ENCODE data around the gene LMNA.

LMNA gene

DNA sequence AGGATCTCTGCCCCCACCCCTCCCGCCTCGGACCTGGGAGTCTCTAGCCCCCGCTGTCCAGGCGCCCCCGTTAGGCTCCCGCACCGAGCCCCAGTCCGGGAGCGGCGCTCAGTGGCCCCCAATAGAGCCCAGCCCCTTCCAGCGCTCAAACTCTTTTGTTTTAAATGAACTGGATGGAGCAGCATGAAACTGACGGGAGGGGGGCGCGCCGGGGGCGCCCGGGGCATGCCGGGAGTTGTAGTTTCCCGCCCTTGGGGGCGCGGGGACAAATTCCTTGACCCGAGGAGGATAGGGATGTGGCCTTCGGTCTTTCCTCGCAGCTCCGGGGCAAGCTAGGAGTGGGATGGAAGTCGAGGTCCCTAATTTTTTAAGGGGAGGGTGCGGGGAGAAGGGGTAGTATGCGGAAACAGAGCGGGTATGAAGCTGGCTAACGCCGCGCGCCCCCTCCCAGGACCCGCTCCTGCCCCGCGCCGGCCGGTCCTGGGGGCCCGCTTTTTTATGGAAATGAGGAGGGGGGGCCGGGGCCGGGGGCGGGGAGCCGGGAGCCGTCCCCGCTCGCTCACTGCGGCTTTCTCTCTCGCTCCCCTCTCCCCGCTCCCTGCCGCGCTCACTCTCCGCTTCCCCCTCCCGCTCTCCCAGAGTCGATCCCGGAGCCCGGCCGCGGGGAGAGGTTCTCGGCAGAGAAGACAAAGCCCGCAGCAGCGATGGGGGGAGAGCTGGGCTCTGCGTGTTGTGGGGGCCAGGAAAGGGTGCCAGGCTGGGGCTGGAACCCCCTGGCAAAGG is 32.0 kb upstream of the LMNA start, which contains the start of gene MEX3A:
MEX3A (minus strand) TSS at position 157 of the 783 bp plus-strand sequence. CDS start 467 bp downstream, outside the sequence.
- peak; percentile 69 for DNase-seq

DNA sequence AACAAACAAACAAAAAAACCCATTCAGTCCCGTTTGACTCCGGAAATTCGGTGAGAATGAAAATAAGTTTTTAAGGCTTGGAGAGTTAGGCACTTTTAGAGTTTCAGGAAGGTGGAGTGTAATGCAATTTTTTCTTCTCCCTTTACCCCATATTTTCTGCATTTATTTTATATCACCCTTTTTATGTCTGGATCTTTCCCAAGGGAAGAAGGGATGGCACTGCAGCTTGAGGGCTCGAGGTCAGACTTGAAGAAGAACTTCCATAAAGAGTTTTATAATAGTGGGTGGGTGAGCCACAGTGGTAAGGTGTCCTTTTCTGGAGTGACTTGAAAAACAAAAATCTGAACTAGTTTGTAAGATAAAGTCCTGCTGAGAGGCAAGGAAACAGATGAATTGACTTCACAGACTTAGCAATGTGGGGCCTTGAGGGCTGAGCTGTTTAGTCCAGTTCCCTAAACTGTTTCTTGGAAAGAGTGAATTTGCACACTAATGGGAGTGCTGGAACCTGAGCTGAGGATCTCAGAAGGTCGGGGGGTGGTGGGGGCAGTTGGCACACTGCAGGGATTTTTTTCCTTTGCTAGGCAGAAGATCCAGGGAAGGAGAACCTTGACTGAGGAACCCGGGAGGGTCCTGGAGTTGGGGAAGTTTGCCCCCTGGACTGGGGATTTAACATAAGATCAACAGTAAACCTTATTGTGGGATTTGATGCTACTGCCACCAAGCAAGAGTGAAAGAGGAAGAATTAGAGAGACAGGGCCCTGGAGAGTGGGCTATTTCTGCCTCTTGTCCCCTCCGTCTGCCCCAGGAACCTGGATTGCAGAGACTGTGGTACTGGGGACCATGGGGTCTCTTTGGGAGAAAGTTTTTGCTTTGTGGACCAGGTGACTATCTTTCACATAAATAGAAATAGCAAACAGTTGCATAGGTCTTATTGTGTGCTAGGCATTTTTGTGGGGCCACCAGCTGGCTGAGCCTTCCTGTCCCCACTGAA is 30.4 kb upstream of the LMNA start:
- no peak for DNase-seq

DNA sequence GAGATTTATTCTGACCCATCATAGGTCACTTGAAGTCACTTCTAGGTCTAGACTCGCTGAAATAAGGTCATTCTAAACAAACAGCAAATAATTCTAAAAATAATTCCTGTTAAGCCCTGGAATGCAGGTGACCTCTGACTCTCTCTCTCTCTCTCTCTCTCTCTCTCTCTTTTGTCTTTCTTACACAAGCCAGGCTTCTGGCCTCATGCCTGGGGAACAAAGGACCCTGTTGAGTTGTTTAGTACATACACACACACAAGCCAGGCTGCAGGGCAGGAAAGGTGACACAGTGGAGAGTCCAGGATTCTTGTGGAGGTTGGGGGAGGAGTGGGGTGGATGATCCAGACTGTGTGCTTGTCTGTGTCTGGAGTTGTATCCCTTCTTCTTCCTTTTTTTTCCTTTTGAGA is 28.3 kb upstream of the LMNA start:
- no peak for DNase-seq

DNA sequence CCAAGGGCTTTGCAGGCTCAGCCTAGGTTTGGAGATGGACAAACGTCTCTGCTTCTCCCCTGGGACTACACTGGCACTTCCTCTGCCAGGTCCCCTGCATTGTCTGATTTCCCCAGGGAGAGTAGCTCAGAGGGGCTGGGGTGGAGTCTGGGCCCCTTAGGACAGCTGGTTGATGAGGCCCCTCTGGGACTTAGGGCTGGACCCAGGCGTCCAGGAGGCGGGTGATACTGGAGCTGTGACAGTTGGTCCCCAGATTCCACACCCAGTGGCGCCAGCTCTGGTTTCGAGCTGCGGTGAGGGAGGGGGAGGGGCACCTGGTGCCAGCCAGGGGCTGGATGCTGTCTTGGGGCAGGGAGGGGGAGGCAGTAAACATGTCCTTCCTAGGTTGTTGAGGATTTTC is 24.8 kb upstream of the LMNA start:
- no peak for DNase-seq

DNA sequence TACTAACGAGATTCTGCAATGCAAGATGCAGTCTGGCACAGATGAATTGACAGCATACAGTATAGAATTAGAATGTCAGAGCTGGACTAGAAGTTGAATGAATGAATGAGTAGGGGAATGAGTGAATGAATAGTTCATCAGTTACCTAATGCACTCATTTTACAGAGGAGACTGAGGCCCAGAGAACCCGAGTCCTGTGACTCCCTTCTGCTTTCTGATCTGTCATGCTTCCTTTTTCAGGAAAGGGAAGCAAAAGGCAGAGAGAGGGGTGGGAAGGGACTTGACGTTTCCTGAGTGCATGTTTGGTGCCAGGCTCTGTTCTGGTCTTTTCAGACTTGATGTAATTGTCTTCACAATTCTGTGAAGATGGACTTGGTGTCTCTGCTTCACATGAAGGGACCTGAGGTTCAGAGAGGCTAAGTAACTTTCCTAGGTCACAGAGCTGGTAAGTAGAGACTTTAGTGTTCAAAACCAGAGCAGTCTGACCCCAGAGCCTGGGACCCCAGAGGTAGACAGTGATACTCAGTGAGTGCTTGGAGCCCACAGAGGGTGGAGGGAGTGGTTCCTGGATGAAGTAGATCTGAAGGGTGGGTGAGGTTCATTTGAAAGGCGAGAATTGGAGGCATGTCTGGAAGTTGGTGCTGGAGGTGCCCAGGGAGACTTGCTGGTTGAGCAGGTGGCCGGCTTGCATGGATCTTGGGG is 24.2 kb upstream of the LMNA start:
- DNase-seq, result no peak

DNA sequence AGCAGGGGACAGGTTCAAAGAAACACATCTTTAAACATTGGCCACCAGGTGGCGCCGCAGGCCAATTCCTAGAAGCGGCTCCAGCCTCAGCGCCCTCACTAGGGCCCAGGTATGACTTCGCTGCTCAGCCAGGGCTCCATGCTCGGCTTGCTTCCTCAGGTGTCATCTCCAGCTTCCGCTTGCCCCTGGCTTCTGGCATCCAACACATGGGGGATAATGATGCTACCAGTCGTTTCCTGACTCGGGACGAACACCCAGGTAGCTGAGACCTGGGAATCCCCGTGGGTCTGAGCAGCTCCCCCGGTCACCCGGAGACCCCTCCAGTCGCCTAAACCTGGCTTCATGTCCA is 23.7 kb upstream of the LMNA start:
- peak; percentile 95 for DNase-seq

DNA sequence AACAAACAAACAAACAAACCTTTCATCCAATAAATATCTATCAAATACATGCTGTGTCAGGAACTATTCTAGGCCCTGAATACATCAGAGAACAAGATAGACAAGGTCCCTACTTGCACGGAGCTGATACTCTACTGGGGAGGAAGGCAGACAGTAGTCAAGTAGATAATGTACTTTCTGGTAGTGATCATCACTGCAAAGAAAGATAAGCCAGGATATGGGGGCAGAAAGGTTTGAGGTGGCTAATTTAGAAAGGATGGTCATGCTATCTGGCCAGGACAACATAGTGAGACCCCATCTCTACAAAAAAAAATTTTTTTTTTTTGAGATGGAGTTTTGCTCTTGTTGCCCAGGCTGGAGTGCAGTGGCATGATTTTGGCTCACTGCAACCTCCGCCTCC is 22.9 kb upstream of the LMNA start:
- no peak for DNase-seq

DNA sequence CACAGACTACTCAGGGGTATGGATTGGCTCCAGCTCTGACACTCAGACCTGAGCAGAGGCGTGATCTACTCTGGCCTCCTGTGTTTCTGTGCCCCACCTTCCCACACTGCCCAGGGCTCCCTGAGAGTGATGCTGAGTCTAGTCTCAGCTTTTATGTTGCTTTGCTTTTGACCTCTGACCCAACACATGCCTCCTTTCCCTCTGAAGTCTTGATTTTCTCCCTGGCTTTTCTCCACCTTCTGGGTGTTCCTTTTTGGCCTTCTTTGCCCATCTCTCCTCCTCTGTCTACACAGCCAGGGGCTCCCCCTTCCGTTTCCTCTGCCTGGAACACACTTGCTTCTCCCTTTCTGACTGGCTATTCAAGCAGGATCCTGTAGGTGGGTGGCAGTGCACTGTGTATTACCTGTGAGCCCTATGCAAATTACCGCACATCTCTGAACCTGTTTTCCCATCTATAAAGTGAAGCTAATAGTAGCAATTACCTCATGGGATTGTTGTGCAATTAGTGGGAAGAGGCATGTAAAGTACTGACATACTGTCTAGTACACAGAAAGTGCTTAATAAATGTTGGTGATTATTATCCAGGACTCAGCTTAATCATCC is 18.5 kb upstream of the LMNA start:
- DNase-seq, result no peak

DNA sequence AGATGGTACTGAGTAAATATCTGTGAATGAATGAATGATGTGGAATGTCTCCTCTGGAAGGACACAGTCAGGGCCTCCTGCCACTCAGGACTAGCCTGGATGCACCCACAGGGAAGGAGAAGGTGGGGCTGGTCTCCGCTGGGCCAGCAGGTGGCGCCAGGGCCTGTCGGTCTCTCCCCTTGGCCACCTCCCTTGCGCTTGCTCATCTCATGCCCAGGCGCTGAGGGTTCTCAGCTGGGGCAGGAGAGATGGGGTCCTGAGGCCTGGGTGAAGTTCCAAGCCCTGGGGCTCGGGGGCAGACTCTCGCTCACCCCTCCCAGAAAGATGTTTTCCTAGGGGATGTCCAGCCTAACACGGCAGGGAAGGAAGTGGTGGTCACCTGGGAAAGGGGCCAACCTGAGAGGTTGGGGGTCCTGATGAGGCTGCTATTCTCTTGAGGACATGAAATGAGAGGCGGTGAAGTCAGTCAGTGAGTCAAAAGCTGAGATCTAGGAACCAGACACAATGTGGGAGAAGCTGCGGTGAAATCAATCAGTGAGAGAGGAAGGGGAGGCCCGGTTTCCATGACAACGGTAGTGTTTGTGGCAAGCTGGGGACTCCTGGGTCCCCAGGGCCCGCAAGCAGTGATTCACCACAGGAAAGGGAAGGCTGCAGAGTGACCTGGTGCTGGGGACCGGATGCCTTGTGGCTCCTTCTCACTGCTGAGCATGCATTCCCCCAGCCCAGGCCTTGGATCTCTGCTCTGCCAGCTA is 17.7 kb upstream of the LMNA start:
- peak; percentile 92 for DNase-seq

DNA sequence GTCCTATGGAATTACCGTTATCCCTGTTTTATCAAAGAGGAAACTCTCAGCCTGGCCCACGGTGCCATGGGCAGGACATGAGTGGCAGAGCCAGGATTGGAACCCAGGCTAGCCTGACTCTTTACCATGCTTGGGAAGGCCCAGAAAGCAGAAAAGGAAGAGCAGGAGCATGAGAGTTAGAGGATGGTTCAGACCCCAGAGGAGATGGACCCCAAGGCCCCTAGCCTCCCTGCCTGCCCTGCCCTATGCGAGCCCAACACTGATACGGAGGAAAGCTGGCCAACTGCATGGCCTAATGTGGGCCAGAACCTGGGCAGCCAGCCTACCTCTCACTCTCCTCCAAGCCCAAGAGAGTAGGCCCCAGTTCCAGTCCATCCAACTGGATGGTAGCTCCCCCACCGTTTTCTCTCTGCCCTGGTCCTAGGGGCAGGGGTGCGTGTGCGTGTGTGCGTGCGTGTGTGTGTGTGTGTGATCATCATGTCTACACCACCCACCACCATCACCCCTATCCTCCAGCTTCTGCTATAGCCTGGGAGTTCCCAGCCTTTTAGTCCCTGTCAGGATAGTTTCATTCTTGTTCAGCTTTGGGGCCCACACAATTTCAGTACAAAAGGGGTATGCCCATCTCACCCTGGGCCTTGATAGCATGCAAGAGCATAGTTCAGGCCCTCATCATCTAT is 16.9 kb upstream of the LMNA start:
- DNase-seq, result no peak

DNA sequence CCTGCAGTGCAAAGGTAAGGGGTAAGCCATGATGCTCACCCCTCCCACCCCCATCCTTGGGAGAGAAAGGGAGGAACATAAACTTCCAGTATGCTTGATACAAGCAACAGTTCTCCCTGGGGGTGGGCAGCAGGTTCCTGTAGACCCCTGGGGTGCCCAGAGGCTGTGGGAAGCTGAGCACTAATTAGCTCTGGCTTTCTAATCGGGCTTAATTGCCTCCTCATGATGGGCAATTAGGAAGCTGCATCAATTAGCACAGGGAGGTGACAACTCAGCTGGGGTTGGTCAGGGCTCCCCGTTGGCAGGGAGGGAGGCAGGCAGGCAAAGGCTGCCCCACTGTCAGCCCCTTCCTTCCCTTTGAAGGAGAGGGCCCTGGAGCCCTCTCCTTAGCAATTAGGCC is 15.7 kb upstream of the LMNA start:
- DNase-seq, result no peak

DNA sequence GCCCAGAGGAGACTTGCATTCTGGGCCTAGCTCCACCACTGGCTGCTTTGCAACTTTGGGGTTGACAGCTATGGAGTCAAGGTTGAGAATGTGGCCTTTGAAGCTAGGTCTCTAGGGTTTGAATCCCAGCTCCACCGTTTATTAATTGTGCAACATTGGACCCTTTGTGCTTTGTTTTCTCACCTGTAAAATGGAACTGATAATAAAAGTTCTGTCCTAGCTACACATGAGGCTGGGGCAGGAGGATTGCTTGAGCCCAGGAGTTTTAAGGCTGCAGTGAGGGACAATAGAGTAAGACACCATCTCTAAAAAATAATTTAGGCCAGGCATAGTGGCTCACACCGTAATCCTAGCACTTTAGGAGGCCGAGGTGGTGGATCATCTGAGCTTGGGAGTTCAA is 15.2 kb upstream of the LMNA start:
- no peak for DNase-seq

DNA sequence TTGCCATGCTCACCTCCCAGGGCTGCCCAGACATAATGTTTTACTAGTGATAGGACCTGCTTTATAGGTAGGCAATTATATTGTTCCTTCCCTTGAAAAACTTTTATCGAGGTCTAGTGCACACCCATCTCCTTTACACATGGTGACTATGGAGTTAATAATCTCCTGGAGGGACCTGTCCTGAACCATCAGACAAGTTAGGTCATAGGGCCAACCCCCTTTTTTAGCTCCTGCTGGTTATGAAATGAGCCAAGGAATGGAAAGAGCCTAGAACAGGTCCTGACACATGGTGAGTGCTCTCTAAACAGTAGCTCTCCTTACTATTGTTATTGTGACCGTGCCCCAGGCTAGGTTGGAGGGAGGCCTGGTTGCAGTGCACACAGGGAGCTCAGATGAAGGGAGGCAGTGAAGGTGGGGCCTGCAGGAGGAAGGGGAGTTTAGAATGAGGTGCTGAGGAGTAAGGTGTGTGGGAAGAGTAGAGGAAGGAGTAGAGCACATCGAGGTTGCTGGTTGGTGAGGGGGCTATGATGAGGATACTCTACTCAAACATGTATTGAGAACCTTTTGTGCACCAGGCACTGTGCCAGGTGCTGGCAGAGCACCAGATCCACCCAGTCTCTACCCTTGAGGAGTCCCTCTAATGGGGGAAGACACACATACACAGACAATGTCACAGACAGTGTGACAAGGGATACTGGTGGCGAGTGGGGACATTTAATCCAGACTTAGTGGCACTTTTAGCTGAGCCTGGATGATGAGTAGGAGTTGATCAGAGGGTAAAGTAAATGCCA is 14.1 kb upstream of the LMNA start:
- DNase-seq, result no peak

DNA sequence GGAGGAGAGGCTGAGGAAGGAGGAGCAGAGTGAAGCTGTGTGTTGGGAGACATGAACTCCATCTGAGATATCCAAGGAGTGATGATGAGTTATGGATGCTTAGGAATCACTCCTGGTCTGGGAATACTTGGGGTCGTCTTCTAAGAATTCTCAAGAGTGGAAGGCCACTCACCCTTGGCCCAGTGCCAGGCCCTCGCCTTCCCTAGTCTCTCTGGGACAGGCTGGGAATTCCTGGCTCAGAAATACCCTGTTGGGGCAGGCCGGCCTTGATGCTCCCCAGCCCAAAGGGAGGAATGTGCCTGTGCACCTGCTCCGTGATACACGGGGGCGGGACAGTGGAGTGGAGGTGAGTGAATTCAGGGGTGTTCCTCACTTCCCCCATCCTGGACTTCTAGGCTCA is 12.6 kb upstream of the LMNA start:
- no peak for DNase-seq

DNA sequence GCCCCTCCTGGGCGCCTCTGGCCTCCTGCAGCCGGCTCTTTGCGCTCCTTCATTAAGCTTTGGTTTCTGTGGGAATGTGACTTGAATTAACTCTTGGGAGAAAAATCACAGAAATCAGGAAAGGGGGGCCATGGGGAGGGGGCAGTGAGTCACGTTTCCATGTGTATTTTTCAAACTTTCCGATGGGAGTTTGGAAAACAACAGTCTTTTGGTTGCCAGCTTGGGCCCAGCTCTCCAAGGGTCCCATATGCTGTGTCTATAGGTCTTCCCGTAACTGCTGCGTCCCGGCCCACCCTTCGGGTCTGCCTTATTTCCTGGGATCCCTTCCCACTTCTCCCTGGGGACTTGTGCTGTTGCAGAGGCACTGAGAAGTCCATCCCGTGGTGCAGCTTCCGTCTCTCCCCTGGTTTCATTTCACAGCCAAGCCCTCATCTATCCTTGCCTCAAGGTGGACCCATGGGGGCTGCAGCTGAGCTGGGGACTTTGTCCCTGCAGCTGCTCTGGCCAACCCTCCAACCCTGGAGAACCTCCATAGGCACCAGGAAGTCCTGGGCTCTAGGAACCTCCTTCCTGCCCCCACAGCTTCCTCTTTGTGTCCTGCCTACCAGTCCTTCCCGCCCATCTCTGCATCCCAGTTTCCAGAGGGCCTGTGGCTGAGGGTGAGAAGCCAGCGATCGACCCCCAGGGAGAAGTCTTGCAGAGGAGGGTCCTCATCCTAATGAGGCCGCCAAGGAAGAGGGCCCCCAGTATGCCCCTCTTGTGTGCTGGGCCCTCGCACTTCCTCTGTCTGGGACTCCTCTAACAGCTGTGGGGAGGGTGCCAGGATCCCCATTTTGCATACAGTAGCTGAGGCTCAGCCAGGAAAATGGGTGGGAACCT is 11.6 kb upstream of the LMNA start:
- no peak for DNase-seq

DNA sequence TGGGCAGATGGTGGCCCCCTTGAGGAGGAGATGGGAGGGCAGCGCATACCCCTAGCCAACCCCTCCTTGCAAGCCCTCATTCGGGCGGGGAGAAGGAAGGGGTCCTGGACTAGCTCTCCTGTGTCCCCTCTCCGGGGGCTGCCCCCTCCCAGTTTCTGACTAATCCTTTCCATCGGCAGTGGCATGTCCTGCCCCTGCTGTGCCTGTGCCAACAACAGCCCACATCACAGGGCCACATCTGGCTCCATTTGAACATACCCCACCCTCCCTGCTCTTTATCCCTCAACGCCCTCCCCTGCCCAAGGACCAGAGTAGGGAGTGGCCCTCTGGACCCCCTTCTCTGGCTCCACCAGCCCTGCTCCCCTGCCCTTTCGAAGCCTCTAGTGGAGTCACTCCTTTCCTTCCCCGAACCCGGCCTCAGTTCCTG is 11.0 kb upstream of the LMNA start:
- DNase-seq, result peak; percentile 27

DNA sequence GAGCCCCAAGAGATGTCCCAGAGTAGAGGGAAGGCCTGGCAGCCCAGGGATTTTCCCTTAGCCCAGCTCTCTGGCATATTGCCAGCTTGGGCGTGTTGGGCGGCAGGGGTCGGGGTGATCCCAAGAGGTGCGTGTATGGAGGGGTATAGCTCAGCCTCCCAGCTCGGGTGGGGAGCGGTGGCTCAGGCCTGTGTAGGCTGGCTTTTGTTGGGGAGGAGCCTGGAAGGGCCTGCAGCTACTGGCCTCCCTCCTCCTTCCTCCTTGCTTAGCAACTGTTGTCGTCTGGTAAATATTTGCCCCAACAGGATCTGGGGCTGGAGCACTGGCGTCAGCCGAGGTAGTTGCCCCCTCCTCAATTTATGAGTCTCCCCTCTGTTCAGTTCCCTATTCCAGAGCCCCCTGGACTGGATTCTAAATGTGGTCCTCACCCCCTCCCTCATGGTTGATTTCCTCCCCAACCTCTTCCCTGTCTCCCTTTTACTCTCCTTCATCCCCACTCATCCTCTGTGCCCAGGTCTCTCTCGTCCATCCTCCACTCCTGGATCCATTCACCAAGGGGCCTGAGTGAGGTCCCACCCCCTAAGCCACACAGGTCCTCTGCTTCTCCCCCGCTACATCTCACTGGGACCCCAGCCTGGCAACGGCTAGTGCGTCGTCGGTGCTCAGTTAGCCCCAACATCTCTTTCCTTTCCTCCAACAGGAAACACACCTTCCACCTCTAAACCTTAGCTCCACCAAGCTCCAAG is 10.3 kb upstream of the LMNA start:
- DNase-seq, result peak; percentile 45
